Panc1 (cell line): ENCODE measurements around the gene DNAJC16. TPM values are rescaled to one million over a fixed set of nuclear protein-coding genes. Genes with fewer than 3 reads are reported as not detected.
"Not testable (repeated sequence)": the region's sequence is repeated elsewhere in the genome, so short reads cannot be mapped to it uniquely, and the experiment has no call there.

ENCODE experiments used
- ATAC-seq: fragments of 200-7000 bp; cut with Tn5 transposase; 2 replicates; pipeline ENCODE4 v1.9.1; 2020; ENCODE audit warnings: mild to moderate bottlenecking, moderate library complexity
- BruUV-seq: library from RNA; stranded (reverse); fragments of 400-500 nt; replicated peaks from 2 replicates; lab custom pipeline; 2021; lab: Mats Ljungman, UMichigan
- CTCF ChIA-PET: fragments of 300-600 bp; sonication (Branson Sonifier 250); formaldehyde crosslinking; loops from one replicate; lab custom pipeline; 2022; ENCODE audit warnings: antibody characterized with exemption; lab: Charles Lee
- POLR2A ChIA-PET: fragments of 300-600 bp; sonication (Branson Sonifier 250); formaldehyde crosslinking; loops from one replicate; lab custom pipeline; 2022; ENCODE audit warnings: antibody characterized with exemption; lab: Charles Lee
- DNase-seq: peaks from one replicate; pipeline ENCODE4 v3.0.0-alpha.2; 2010; ENCODE audit warnings: low read depth, low spot score
- H3K27ac ChIP-seq: 2 replicates; pipeline ENCODE4 v1.5.1; 2011; ENCODE audit warnings: mild to moderate bottlenecking, low read length, inconsistent platforms
- H3K27me3 ChIP-seq: fragments of 200-500 bp; sonication (Bioruptor generic); 2 replicates; pipeline ENCODE4 v1.6.0; 2014; ENCODE audit warnings: low read length, inconsistent platforms; ENCODE audit not compliant: control insufficient read depth, insufficient read depth
- H3K36me3 ChIP-seq: fragments of 200-500 bp; sonication (Bioruptor generic); 2 replicates; pipeline ENCODE4 v1.5.1; 2014; ENCODE audit warnings: inconsistent platforms, mild to moderate bottlenecking, low read length, moderate library complexity; ENCODE audit not compliant: control insufficient read depth, insufficient read depth
- H3K4me1 ChIP-seq: 2 replicates; pipeline ENCODE4 v1.5.1; 2011; ENCODE audit warnings: inconsistent platforms, mild to moderate bottlenecking, low read length, moderate library complexity; ENCODE audit not compliant: control insufficient read depth, insufficient read depth
- H3K4me3 ChIP-seq, 2 experiments: 2 replicates each; pipeline ENCODE4 v1.5.1; 2011 to 2012; ENCODE audit warnings: low read depth in 2 of 2, low read length in 2 of 2, mild to moderate bottlenecking in 2 of 2, inconsistent platforms in 1 of 2, moderate library complexity in 1 of 2
- H3K9me3 ChIP-seq: fragments of 200-500 bp; sonication (Bioruptor generic); 2 replicates; pipeline ENCODE4 v1.5.1; 2014; ENCODE audit warnings: low read depth, mild to moderate bottlenecking, inconsistent platforms, low read length, moderate library complexity; ENCODE audit not compliant: control insufficient read depth, insufficient read depth
- POLR2AphosphoS5 ChIP-seq: IDR thresholded peaks from 2 replicates; pipeline ENCODE4 v1.6.1; 2012; ENCODE audit warnings: mild to moderate bottlenecking, low read depth, low read length, moderate library complexity
- SIN3A ChIP-seq: IDR thresholded peaks from 2 replicates; pipeline ENCODE4 v1.6.1; 2012; ENCODE audit warnings: low read depth, mild to moderate bottlenecking, low read length, moderate library complexity, borderline replicate concordance; ENCODE audit not compliant: insufficient read depth
- TCF7L2 ChIP-seq: IDR thresholded peaks from 2 replicates; pipeline ENCODE4 v1.6.1; 2011; ENCODE audit warnings: mild to moderate bottlenecking, low read depth, low read length, inconsistent platforms
- in situ Hi-C: cut with HindIII; loops from 2 replicates; pipeline ENCODE4 v1.10.0; 2016; ENCODE audit warnings: low sequenced_read_pairs, low pct_unique_long_range_greater_than_20kb
- intact Hi-C: fragments of 100-400 bp; cut with micrococcal nuclease; formaldehyde crosslinking; loops from one replicate; pipeline ENCODE4 v1.10.0; 2022; ENCODE audit not compliant: unreplicated experiment
- total RNA-seq: library from RNA; stranded (reverse); gene quantifications from one replicate; pipeline ENCODE4 v1.2.1, GENCODE V29; 2021; ENCODE audit not compliant: unreplicated experiment
- TF ChIP-seq, protein P1 (sequence below), 2 experiments: IDR thresholded peaks; 2 replicates each; pipeline ENCODE4 v1.6.1; 2011 to 2012; ENCODE audit warnings: low read depth in 2 of 2, control low read depth in 1 of 2, low read length in 1 of 2, mild to moderate bottlenecking in 1 of 2, moderate library complexity in 1 of 2; ENCODE audit not compliant: insufficient read depth in 1 of 2
- TF ChIP-seq, protein P2 (sequence below): fragments of 450-650 bp; IDR thresholded peaks from 2 replicates; pipeline ENCODE4 v1.5.1; 2017; ENCODE audit warnings: mild to moderate bottlenecking

The DNAJC16 gene
- total RNA-seq, 1 experiment from 2014 or later = 22.0 TPM

DNA sequence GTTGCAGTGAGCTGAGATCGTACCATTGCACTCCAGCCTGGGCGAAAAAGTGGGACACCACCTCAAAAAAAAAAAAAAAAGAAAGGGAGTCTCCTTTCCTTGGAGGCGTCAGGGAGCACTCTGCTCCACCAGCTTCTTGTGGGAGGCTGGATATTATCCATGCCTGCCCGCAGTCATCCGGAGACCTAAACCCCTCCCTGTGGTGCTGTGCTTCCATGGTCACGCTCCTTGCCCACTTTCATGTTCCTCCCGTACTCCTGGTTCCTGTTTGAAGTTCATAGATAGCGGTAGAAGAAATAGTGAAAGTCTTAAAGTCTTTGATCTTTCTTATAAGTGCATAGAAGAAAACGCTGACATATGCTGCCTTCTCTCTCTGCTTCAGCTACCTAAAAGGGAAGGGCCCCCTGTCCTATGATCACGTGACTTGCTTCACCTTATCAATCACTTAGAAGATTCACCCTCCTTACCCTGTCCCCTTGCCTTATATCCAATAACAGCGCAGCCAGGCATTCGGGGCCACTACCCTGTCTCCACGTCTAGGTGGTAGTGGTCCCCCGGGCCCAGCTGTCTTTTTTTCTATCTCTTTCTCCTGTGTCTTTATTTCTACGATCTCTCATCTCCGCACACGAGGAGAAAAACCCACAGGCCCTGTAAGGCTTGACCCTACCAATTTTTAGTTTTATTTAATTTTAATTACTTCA, 5.3 kb upstream of the DNAJC16 start:
- POLR2A ChIA-PET = interaction anchor here (0.6 kb wide), 2 partner anchors 201 to 304 kb away, joined by 3 read pairs; no protein-coding TSS in a partner anchor
- H3K9me3 ChIP-seq, ATAC-seq, H3K27me3 ChIP-seq, H3K4me3 ChIP-seq, H3K27ac ChIP-seq, DNase-seq, BruUV-seq, H3K36me3 ChIP-seq, intact Hi-C loops, in situ Hi-C loops: not testable (repeated sequence)
- CTCF ChIA-PET = interaction anchor here (0.6 kb wide), 1 partner anchor 198 kb away, joined by 4 read pairs; no protein-coding TSS in a partner anchor
- peaks cover 15% of the 10 kb centered on the region for H3K4me1 ChIP-seq

DNA sequence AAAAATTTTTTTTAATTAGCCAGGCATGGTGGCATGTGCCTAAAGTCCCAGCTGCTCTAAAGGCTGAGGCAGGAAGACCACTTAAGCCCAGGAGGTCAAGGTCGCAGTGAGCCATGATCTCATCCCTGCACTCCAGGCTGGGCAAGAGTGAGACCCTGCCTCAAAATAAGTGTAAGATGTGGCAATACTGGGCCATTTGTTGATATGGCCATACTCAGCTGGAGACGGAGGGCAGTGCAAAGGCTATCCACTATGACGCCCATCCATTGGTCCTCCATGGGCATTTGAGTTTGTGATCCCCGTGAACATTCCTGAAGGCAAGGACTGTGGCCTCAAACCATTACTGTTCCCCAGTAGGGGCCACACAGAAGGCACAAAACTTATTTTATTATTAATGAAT, 4.1 kb upstream of the DNAJC16 start:
- ChIA-PET CTCF (no interaction called here), POLR2A (no interaction called here)
- H3K27me3 ChIP-seq = no peaks in the 10 kb centered on the region
- intact Hi-C loops = no loop called here
- TF ChIP-seq, protein P1, sequence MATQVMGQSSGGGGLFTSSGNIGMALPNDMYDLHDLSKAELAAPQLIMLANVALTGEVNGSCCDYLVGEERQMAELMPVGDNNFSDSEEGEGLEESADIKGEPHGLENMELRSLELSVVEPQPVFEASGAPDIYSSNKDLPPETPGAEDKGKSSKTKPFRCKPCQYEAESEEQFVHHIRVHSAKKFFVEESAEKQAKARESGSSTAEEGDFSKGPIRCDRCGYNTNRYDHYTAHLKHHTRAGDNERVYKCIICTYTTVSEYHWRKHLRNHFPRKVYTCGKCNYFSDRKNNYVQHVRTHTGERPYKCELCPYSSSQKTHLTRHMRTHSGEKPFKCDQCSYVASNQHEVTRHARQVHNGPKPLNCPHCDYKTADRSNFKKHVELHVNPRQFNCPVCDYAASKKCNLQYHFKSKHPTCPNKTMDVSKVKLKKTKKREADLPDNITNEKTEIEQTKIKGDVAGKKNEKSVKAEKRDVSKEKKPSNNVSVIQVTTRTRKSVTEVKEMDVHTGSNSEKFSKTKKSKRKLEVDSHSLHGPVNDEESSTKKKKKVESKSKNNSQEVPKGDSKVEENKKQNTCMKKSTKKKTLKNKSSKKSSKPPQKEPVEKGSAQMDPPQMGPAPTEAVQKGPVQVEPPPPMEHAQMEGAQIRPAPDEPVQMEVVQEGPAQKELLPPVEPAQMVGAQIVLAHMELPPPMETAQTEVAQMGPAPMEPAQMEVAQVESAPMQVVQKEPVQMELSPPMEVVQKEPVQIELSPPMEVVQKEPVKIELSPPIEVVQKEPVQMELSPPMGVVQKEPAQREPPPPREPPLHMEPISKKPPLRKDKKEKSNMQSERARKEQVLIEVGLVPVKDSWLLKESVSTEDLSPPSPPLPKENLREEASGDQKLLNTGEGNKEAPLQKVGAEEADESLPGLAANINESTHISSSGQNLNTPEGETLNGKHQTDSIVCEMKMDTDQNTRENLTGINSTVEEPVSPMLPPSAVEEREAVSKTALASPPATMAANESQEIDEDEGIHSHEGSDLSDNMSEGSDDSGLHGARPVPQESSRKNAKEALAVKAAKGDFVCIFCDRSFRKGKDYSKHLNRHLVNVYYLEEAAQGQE (IDR thresholded peaks at IDR 0.05; ENCODE audit: insufficient read depth in 1 of 2, low read depth in 2 of 2, low read length in 1 of 2) = no peak
- no peak overlapping the region for H3K27ac ChIP-seq
- peaks cover 4% of the 10 kb centered on the region; the same call in 1 of the 2 replicates for H3K36me3 ChIP-seq
- peaks cover 17% of the 10 kb centered on the region for H3K4me1 ChIP-seq
- peak overlapping the region in 1 of 2 experiments; percentile 81; a peak in 2 of 4 replicates for H3K4me3 ChIP-seq
- H3K9me3 ChIP-seq = no peaks in the 10 kb centered on the region
- ATAC-seq (no peak), DNase-seq (no peak)
- in situ Hi-C loops = no loop called here
- BruUV-seq = no TSS peak

DNA sequence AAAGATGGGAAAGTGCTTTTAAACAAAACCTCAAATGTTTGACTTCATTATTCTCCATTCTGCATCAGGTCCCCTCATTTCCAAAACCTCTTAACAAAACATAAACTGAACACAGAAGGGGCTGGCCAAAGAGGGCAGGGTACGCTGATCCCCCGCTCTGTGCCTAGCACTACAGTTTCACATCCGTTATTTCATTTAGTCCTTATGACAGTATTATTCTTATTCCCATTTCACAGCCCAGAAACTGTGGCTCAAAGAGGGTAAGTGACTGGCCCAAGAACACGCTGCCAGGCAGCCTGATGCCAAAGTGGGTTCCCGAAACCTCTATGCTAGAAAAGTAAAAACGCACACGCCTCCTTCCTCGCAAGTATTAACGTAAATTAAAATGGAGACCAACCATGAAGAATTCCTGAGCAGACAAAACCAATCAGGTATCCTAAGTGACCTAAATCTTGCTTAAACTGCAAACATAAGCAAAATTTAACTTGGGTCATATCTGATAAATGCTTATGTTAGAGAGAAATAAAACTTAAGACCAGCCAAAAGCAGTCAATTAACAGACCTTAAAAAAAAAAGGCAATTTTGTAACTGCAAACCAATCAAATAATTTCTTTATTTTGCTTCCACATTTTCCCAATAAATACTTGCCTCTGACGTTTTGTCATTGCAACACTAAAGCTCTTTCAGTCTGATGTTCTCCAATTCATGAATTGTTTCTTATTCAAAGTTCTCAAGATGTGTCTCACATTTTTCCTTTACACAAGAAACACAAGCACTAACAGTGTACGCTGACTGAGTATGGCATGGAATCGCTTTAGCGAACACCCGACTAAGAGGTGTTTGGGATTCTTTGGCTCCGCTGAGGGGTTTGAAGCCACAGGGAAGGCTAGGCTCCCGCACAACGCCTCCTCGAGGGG, 3.3 kb upstream of the DNAJC16 start:
- DNase-seq (no peak), ATAC-seq (no peak; the same call in 1 of the 2 replicates)
- in situ Hi-C loops = no loop called here
- H3K27ac ChIP-seq = peak overlapping the region; percentile 80
- peaks cover 8% of the 10 kb centered on the region; the same call in 1 of the 2 replicates for H3K36me3 ChIP-seq
- POLR2A ChIA-PET = interaction anchor here (0.9 kb wide), 1 partner anchor 200 kb away, joined by 3 read pairs; no protein-coding TSS in a partner anchor
- TF ChIP-seq, protein P2, sequence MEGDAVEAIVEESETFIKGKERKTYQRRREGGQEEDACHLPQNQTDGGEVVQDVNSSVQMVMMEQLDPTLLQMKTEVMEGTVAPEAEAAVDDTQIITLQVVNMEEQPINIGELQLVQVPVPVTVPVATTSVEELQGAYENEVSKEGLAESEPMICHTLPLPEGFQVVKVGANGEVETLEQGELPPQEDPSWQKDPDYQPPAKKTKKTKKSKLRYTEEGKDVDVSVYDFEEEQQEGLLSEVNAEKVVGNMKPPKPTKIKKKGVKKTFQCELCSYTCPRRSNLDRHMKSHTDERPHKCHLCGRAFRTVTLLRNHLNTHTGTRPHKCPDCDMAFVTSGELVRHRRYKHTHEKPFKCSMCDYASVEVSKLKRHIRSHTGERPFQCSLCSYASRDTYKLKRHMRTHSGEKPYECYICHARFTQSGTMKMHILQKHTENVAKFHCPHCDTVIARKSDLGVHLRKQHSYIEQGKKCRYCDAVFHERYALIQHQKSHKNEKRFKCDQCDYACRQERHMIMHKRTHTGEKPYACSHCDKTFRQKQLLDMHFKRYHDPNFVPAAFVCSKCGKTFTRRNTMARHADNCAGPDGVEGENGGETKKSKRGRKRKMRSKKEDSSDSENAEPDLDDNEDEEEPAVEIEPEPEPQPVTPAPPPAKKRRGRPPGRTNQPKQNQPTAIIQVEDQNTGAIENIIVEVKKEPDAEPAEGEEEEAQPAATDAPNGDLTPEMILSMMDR = no peak
- no peak for TF ChIP-seq POLR2AphosphoS5
- TF ChIP-seq SIN3A = no peak
- TF ChIP-seq, protein P1 (IDR thresholded peaks at IDR 0.05; ENCODE audit: insufficient read depth in 1 of 2, low read depth in 2 of 2, low read length in 1 of 2) = no peak
- no peak for TF ChIP-seq TCF7L2
- H3K4me3 ChIP-seq = peak overlapping the region; percentile 61 to 81
- no peaks in the 10 kb centered on the region for H3K9me3 ChIP-seq
- peaks cover 20% of the 10 kb centered on the region for H3K4me1 ChIP-seq
- H3K27me3 ChIP-seq = no peaks in the 10 kb centered on the region
- intact Hi-C loops = no loop called here
- CTCF ChIA-PET = interaction anchor here (0.7 kb wide), 1 partner anchor 29 kb away, joined by 3 read pairs; no protein-coding TSS in a partner anchor
- BruUV-seq = TSS peak; percentile 86
